Stimulated activated CD8-positive, alpha-beta memory T cell treated with anti-CD3 and anti-CD28 coated beads, Interleukin-4, amount 100 ng/mL, for 24 hours (primary cell): ENCODE data around the gene QSOX1.
"Not testable (repeated sequence)": the region's sequence is repeated elsewhere in the genome, so short reads cannot be mapped to it uniquely, and the experiment has no call there.

ENCODE experiments used
- DNase-seq: peaks from one replicate; pipeline ENCODE4 v3.0.0-alpha.2; 2020; ENCODE audit warnings: low read depth

The QSOX1 gene

DNA sequence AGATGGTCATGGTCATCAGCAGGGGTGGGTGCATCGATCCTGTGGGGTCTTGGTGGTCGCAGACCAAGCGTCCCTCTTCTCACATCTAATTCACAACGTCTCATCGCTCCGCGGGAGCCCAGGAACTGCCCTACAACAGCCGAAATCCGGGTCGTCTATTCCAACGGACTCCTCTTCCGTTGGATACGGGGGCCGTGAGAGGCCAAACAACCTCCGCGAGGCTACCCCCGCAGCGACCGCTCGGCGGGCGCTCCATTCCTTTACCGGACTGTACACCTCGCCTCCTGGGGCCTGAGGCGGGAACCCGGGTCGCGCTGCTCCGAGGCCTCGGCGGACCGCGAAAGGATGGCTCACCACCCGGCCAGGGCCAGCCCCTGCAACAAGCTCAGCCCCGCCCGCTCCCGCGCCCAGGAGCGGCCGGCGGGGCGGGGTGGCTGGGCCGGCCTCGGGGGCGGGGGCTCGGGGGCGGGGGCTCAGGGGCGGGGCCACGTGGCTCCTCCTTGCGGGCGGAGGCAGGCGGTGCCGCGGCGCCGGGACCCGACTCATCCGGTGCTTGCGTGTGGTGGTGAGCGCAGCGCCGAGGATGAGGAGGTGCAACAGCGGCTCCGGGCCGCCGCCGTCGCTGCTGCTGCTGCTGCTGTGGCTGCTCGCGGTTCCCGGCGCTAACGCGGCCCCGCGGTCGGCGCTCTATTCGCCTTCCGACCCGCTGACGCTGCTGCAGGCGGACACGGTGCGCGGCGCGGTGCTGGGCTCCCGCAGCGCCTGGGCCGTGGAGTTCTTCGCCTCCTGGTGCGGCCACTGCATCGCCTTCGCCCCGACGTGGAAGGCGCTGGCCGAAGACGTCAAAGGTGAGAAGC, at the start of gene QSOX1:
TSS of gene QSOX1 (plus strand) at position 545 of the 857 bp plus-strand sequence. CDS start at position 584, 39 bp downstream.
- peak; percentile 77 for DNase-seq

GRCh38 chr1:180112091-180112490, 42.6 kb upstream of the QSOX1 start:
- DNase-seq: no peak

GRCh38 chr1:180112984-180113647, 41.6 kb upstream of the QSOX1 start:
- DNase-seq: no peak

GRCh38 chr1:180114396-180114945, 40.2 kb upstream of the QSOX1 start:
- DNase-seq: no peak

- no peak for DNase-seq
These were observed 37.5 kb upstream of the QSOX1 start for GRCh38 chr1:180116964-180117763.

- no peak for DNase-seq
These were observed 36.9 kb upstream of the QSOX1 start for GRCh38 chr1:180117764-180118116.

GRCh38 chr1:180119837-180120236, 34.8 kb upstream of the QSOX1 start:
- no peak for DNase-seq

GRCh38 chr1:180123463-180123936, 31.2 kb upstream of the QSOX1 start:
- no peak for DNase-seq

GRCh38 chr1:180130651-180131050, 24.0 kb upstream of the QSOX1 start:
- DNase-seq: no peak

DNA sequence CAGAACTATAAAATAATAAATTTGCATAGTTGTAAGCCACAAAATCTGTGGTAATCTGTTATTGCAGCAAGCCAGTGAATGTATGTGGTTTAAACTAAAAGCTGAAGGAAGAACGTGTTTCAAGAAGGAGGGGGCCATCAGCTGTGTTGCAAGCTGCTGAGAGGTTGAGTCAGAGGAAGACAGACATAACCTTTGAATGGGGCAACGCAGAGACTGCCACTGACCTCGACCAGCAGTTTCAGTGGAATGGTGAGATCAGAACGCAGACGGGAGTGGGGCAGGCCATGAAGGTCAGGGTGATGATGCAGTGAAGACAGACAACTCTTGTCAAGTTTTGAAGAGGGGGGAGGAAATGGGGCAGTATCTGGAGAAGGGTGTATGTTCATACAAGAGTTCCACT, 23.2 kb upstream of the QSOX1 start:
- DNase-seq: no peak

DNA sequence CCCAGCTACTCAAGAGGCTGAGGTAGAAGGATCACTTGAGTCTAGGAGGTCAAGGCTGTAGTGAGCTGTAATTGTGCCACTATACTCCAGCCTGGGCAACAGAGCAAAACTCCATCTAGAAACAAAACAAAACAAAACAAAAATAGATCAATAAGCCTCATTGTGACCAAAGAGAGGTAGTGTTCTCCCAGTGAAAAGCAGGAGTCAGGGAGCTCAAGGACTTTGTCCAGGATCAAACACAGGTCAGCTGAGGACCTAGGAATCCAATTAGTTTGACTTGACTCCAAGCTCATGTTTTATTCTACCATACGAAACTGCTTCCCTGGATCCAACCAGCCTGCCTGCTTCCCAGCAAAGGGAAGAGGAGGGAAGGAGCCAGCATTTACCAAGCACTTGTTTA, 21.5 kb upstream of the QSOX1 start:
- DNase-seq: no peak

GRCh38 chr1:180133688-180134087, 21.0 kb upstream of the QSOX1 start:
- DNase-seq: not testable (repeated sequence)

GRCh38 chr1:180135535-180135934, 19.1 kb upstream of the QSOX1 start:
- DNase-seq: no peak

DNA sequence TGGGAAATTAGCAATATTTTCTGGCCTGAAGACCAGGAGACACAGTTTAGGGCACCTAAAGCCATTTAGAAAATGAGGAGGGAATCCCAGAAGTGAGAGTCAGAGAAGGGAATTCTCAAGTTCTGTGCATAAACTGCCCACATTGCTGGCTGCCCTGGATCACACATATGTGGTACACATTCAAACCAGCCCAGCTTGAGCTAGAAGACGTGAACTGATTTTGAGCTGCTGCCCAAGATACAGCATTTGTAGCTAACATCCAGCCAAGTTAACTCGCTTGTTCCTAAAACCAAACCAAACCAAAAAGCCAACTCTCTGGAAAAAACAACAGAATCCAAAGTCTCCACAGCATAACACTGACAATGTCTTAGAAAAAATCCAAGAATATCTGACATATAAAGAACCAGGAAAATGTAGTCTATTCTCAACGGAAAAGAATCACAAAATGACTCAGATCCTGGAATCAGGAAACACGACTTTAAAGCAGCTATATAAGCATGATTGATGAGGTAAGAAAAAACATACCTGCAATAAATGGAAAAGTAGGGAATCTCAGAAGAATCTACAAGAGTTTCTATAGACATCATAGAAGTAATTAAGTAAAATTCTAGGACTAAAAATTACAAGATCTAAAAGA, 18.2 kb upstream of the QSOX1 start:
- DNase-seq: no peak

- no peak for DNase-seq
These were observed 17.7 kb upstream of the QSOX1 start for GRCh38 chr1:180136968-180137356.

DNA sequence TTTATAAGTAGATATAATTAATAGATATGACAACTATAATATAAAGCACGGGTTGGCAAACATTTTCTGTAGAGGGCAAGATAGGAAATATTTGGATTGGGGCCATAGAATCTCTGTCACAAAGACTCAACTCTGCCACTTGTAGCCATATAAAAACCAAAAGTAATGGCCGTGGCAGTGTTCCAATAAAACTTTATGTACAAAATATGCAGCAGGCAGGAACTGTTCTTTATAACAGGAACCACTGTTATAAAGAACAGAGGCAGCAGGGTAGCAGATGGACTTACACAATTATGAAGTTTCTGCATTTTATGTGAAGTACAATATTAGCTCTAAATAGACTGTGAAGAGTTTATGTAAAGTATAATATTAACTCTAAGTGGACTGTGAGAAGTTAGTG, 16.9 kb upstream of the QSOX1 start:
- no peak for DNase-seq

GRCh38 chr1:180141381-180141934, 13.2 kb upstream of the QSOX1 start:
- no peak for DNase-seq

GRCh38 chr1:180143359-180143758, 11.3 kb upstream of the QSOX1 start:
- DNase-seq: no peak

DNA sequence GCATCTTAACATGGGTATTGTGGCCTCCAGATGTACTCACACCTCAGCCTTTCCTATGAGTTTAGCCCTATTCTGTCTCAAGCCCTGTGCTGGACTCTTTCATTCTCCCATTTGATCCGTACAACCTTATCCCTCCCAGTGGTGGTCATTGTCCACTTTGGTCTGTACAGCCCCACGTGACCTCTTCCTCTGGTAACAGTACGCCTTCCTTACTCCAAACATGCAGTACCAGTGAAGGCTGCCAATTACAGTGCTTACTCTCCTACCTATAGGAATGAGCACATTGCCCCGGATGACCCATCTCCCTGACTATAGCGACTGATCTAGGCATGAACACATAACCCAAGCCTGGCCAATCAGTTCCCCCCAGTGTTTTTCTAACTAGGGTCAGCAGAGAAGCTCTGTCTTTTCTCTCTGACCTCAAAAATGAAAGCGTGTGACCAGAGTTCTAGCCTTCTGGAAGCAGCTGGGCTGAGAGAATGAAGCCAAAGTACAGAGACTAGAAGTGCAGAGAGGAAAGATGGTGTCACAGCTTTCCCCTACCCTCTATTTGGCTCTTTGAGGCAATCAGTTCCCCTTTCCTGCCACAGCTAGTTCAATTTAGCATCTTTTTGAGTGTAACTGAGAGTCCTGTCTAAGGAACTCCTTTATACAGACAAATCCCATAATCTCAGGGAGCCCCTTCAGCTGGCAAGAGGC, 9.9 kb upstream of the QSOX1 start:
- DNase-seq: no peak

- DNase-seq: no peak
These were observed 9.2 kb upstream of the QSOX1 start for GRCh38 chr1:180145446-180145845.

GRCh38 chr1:180150982-180151381, 3.7 kb upstream of the QSOX1 start:
- DNase-seq: no peak
